CD14-positive monocyte (primary cell): ENCODE results near the gene DEPDC5. TPM values are rescaled to one million over a fixed set of nuclear protein-coding genes. Genes with fewer than 3 reads are reported as not detected.

Source experiments
- DNase-seq, 3 donors: peaks; one replicate each; pipeline ENCODE4 v3.0.0-alpha.2; 2011 to 2022
- H2AFZ ChIP-seq: 2 replicates; pipeline ENCODE4 v1.6.0; 2012; ENCODE audit warnings: mild to moderate bottlenecking, low read depth, low read length, inconsistent platforms; ENCODE audit not compliant: insufficient read depth, poor library complexity, severe bottlenecking
- H3K27ac ChIP-seq, 2 donors: 1 replicate in 1 of 2; 2 replicates in 1 of 2; pipeline ENCODE4 v1.5.1; 2012 to 2013; ENCODE audit warnings: low read length in 2 of 2, control low read depth in 1 of 2, inconsistent platforms in 1 of 2, low read depth in 1 of 2, mild to moderate bottlenecking in 1 of 2
- H3K27me3 ChIP-seq, 2 donors: one replicate each; pipeline versions ENCODE4 v1.6.0 to v1.6.1; 2011 to 2013; ENCODE audit warnings: low read length in 2 of 2; ENCODE audit not compliant: control insufficient read depth in 2 of 2, insufficient read depth in 2 of 2
- H3K36me3 ChIP-seq, 2 donors: replicated peaks in 1 of 2; 1 replicate in 1 of 2; 2 replicates in 1 of 2; pipeline versions ENCODE4 v1.5.1 to v1.6.1; 2012 to 2013; ENCODE audit warnings: low read length in 2 of 2, control low read depth in 1 of 2, inconsistent platforms in 1 of 2, mild to moderate bottlenecking in 1 of 2; ENCODE audit not compliant: insufficient read depth in 2 of 2, control insufficient read depth in 1 of 2
- H3K4me1 ChIP-seq, 2 donors: 1 replicate in 1 of 2; 2 replicates in 1 of 2; pipeline versions ENCODE4 v1.5.1 to v1.6.1; 2012 to 2013; ENCODE audit warnings: low read length in 2 of 2, control low read depth in 1 of 2, inconsistent platforms in 1 of 2, mild to moderate bottlenecking in 1 of 2, moderate library complexity in 1 of 2; ENCODE audit not compliant: insufficient read depth in 2 of 2, control insufficient read depth in 1 of 2
- H3K4me2 ChIP-seq: replicated peaks from 2 replicates; pipeline ENCODE3; 2012; ENCODE audit warnings: low read length, moderate library complexity, mild to moderate bottlenecking; ENCODE audit not compliant: poor library complexity, severe bottlenecking; ENCODE audit errors: extremely low read depth
- H3K4me3 ChIP-seq, 3 experiments: fragments of 200-600 bp in 1 of 3; sonication (generic) in 1 of 3; replicated peaks in 1 of 3; 1 replicate in 2 of 3; 2 replicates in 1 of 3; pipeline ENCODE4 v1.5.1; 2011 to 2013; ENCODE audit warnings: low read length in 3 of 3, mild to moderate bottlenecking in 3 of 3, control low read depth in 2 of 3, low read depth in 2 of 3, inconsistent platforms in 1 of 3, moderate library complexity in 1 of 3
- H3K79me2 ChIP-seq: 2 replicates; pipeline ENCODE4 v1.6.0; 2012; ENCODE audit warnings: mild to moderate bottlenecking, control low read depth, inconsistent platforms, low read length, moderate library complexity; ENCODE audit not compliant: insufficient read depth
- H3K9ac ChIP-seq: 2 replicates; pipeline ENCODE4 v1.6.0; 2017; ENCODE audit warnings: low read length, mild to moderate bottlenecking; ENCODE audit not compliant: insufficient read depth, poor library complexity, severe bottlenecking
- H3K9me3 ChIP-seq, 2 donors: replicated peaks in 1 of 2; 1 replicate in 1 of 2; 2 replicates in 1 of 2; pipeline versions ENCODE4 v1.5.1 to v1.6.1; 2012 to 2013; ENCODE audit warnings: low read length in 2 of 2, control low read depth in 1 of 2; ENCODE audit not compliant: control insufficient read depth in 1 of 2, insufficient read depth in 1 of 2
- H4K20me1 ChIP-seq: 2 replicates; pipeline ENCODE4 v1.6.0; 2012; ENCODE audit warnings: mild to moderate bottlenecking, low read length, control low read depth, moderate library complexity; ENCODE audit not compliant: insufficient read depth
- H3K27ac Mint-ChIP-seq, 7 donors: one replicate each; pipeline ENCODE4 v1.8.0; 2020; ENCODE audit warnings: mild to moderate bottlenecking in 7 of 7, mixed read lengths in 7 of 7, moderate library complexity in 6 of 7, inconsistent platforms in 2 of 7
- H3K27me3 Mint-ChIP-seq, 3 donors: one replicate each; pipeline ENCODE4 v1.8.0; 2021 to 2022; ENCODE audit warnings: low read depth in 3 of 3, mild to moderate bottlenecking in 3 of 3, mixed read lengths in 3 of 3, moderate library complexity in 3 of 3, inconsistent platforms in 1 of 3
- H3K36me3 Mint-ChIP-seq, 2 donors: one replicate each; pipeline ENCODE4 v1.8.0; 2020; ENCODE audit warnings: mixed read lengths in 2 of 2, inconsistent platforms in 1 of 2, mild to moderate bottlenecking in 1 of 2
- H3K4me1 Mint-ChIP-seq: one replicate; pipeline ENCODE4 v1.8.0; 2020; ENCODE audit warnings: mild to moderate bottlenecking, mixed read lengths
- H3K4me3 Mint-ChIP-seq, 2 donors: one replicate each; pipeline ENCODE4 v1.8.0; 2020; ENCODE audit warnings: mild to moderate bottlenecking in 2 of 2, mixed read lengths in 2 of 2, moderate library complexity in 1 of 2
- H3K9me3 Mint-ChIP-seq, 7 donors: one replicate each; pipeline ENCODE4 v1.8.0; 2020 to 2022; ENCODE audit warnings: mixed read lengths in 7 of 7, mild to moderate bottlenecking in 6 of 7, moderate library complexity in 6 of 7, inconsistent platforms in 2 of 7
- WGBS: methylation state at CpG from one replicate; pipeline ENCODE4 v1.1.5; 2013; ENCODE audit warnings: missing lambda C conversion rate; ENCODE audit not compliant: insufficient coverage; 5-methylcytosine and 5-hydroxymethylcytosine counted together
- intact Hi-C, 2 donors: fragments of 100-400 bp; cut with micrococcal nuclease; formaldehyde crosslinking; loops; one replicate each; pipeline versions ENCODE4 v1.15.0 to v1.15.1; 2023
- polyA plus RNA-seq, 3 donors: library from polyadenylated mRNA; depleted of rRNA in 1 of 3; unstranded in 2 of 3; stranded (reverse) in 1 of 3; fragments of 300-500 nt in 2 of 3; fragments of >200 nt in 1 of 3; fragmentation: Illumina TruSeq in 2 of 3; gene quantifications; 1 replicate in 2 of 3; 2 replicates in 1 of 3; pipeline ENCODE4 v1.2.3, GENCODE V29; 2012 to 2021
- TF ChIP-seq, protein P1 (sequence below): fragments of 200-600 bp; IDR thresholded peaks from one replicate; pipeline ENCODE4 v1.8.0; 2022; ENCODE audit warnings: antibody characterized with exemption, mild to moderate bottlenecking

DEPDC5 gene
- polyA plus RNA-seq, 3 donors: 2.2 to 19.5 (median 4.1) TPM

- no peak for DNase-seq
These were observed 48.8 kb downstream of the DEPDC5 start for GRCh38 chr22:31802575-31802974.

DNA sequence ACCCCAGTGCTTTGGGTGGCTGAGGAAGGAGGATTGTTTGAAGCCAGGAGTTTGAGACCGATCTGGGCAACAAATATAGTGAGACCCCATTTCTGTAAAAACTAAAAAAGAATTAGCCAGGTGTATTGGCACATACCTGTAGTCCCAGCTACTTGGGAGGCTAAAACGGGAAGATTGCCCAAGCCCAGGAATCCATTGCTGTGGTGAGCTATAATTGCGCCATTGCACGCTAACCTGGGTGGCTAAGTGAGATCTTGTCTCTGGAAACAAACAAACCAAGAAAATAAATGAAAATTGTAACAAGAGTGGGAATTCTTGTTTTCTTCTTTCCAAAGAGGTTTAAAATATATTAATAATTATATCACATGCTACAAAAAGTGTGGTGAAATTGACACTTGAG is 52.9 kb downstream of the DEPDC5 start:
- H3K9me3 ChIP-seq: no peaks in the 10 kb centered on the region
- Mint-ChIP-seq H3K36me3 (peaks cover 81 to 95% of the 10 kb centered on the region in 2 donors), H3K9me3 (peaks cover 0 to 1% (median 0%) of the 10 kb centered on the region in 7 donors), H3K27me3 (no peaks in the 10 kb centered on the region), H3K4me3 (no peak overlapping the region), H3K27ac (no peak overlapping the region), H3K4me1 (no peaks in the 10 kb centered on the region)
- intact Hi-C loops: loop anchor here in 1 of 2 donors (10.0 kb wide), 1 partner anchor 102 kb away; no protein-coding TSS in a partner anchor
- H4K20me1 ChIP-seq: no peaks in the 10 kb centered on the region
- H3K79me2 ChIP-seq: no peaks in the 10 kb centered on the region
- H2AFZ ChIP-seq: no peak overlapping the region
- TF ChIP-seq, protein P1, sequence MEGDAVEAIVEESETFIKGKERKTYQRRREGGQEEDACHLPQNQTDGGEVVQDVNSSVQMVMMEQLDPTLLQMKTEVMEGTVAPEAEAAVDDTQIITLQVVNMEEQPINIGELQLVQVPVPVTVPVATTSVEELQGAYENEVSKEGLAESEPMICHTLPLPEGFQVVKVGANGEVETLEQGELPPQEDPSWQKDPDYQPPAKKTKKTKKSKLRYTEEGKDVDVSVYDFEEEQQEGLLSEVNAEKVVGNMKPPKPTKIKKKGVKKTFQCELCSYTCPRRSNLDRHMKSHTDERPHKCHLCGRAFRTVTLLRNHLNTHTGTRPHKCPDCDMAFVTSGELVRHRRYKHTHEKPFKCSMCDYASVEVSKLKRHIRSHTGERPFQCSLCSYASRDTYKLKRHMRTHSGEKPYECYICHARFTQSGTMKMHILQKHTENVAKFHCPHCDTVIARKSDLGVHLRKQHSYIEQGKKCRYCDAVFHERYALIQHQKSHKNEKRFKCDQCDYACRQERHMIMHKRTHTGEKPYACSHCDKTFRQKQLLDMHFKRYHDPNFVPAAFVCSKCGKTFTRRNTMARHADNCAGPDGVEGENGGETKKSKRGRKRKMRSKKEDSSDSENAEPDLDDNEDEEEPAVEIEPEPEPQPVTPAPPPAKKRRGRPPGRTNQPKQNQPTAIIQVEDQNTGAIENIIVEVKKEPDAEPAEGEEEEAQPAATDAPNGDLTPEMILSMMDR: no peak
- no peak overlapping the region for H3K4me2 ChIP-seq
- no peaks in the 10 kb centered on the region for H3K4me1 ChIP-seq
- H3K27ac ChIP-seq: no peak overlapping the region
- no peaks in the 10 kb centered on the region for H3K27me3 ChIP-seq
- 75% methylated on average over 2 of the region's 4 CpGs for WGBS
- DNase-seq: no peak
- H3K9ac ChIP-seq: no peak overlapping the region
- no peak overlapping the region for H3K4me3 ChIP-seq
- H3K36me3 ChIP-seq: peaks cover 82 to 92% of the 10 kb centered on the region in 2 donors

More at GRCh38 chr22:31802575-31802974, 48.8 kb downstream of the DEPDC5 start:
- H3K27ac Mint-ChIP-seq: no peak overlapping the region
- intact Hi-C loops: loop anchor here in 1 of 2 donors (10.0 kb wide), 1 partner anchor 98 kb away; no protein-coding TSS in a partner anchor
- no peaks in the 10 kb centered on the region for H3K4me1 Mint-ChIP-seq
- WGBS: 100% methylated on average over 3 of the region's 7 CpGs
- Histone ChIP-seq H3K79me2 (no peaks in the 10 kb centered on the region), H3K4me3 (no peak overlapping the region), H3K27me3 (no peaks in the 10 kb centered on the region), H4K20me1 (no peaks in the 10 kb centered on the region), H3K4me2 (no peak overlapping the region), H2AFZ (no peak overlapping the region), H3K36me3 (peaks cover 83 to 97% of the 10 kb centered on the region in 2 donors), H3K9ac (no peak overlapping the region), H3K27ac (no peak overlapping the region), H3K9me3 (no peaks in the 10 kb centered on the region), H3K4me1 (no peaks in the 10 kb centered on the region)
- peaks cover 0 to 1% (median 0%) of the 10 kb centered on the region in 7 donors for H3K9me3 Mint-ChIP-seq
- H3K4me3 Mint-ChIP-seq: no peak overlapping the region
- no peaks in the 10 kb centered on the region for H3K27me3 Mint-ChIP-seq
- TF ChIP-seq, protein P1: no peak
- peaks cover 70 to 88% of the 10 kb centered on the region in 2 donors for H3K36me3 Mint-ChIP-seq
